GM19324 (cell line): ENCODE data around the gene RBL1.
A peak's percentile ranks its signal among the peaks of the same experiment; 100 is the strongest.
"Not testable (repeated sequence)": the region's sequence is repeated elsewhere in the genome, so short reads cannot be mapped to it uniquely, and the experiment has no call there.

Experiments
- ATAC-seq: cut with Tn5 transposase; IDR thresholded peaks from one replicate; pipeline ENCODE4 v1.9.1; 2021; ENCODE audit warnings: mild to moderate bottlenecking, moderate library complexity; ENCODE audit not compliant: unreplicated experiment, low FRiP score

RBL1 gene

DNA sequence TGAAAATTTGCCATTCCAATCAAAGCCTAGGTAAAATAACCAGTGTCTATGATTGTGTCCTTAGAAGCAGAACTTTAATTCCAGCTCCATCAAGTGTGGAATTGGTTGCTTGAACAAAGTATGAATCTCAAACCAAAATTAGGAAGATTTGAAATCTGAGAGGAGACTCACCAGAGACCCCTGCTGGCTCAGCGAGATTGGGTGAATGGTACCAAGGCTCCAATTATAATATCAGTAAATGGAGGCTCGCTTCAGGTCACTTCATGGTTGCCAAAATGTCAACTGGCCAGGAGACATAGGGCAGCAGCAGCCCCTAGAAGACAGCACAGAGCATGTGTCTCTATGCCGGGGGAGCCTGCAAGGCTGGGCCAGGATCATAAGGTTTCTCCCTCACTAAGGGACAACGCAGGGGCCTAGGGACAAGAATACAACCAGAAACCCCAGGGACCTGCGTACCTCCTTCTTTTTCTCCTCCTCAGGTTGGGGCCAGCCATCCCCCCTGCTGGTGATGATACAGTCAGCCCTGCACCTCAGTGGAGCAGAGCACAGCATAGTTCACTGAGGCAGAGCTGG lies 14.0 kb downstream of the RBL1 start:
- ATAC-seq, result no peak

GRCh38 chr20:37077009-37077408 lies 18.8 kb downstream of the RBL1 start:
- no peak for ATAC-seq

- no peak for ATAC-seq
These were observed 19.7 kb downstream of the RBL1 start for GRCh38 chr20:37075932-37076685.

DNA sequence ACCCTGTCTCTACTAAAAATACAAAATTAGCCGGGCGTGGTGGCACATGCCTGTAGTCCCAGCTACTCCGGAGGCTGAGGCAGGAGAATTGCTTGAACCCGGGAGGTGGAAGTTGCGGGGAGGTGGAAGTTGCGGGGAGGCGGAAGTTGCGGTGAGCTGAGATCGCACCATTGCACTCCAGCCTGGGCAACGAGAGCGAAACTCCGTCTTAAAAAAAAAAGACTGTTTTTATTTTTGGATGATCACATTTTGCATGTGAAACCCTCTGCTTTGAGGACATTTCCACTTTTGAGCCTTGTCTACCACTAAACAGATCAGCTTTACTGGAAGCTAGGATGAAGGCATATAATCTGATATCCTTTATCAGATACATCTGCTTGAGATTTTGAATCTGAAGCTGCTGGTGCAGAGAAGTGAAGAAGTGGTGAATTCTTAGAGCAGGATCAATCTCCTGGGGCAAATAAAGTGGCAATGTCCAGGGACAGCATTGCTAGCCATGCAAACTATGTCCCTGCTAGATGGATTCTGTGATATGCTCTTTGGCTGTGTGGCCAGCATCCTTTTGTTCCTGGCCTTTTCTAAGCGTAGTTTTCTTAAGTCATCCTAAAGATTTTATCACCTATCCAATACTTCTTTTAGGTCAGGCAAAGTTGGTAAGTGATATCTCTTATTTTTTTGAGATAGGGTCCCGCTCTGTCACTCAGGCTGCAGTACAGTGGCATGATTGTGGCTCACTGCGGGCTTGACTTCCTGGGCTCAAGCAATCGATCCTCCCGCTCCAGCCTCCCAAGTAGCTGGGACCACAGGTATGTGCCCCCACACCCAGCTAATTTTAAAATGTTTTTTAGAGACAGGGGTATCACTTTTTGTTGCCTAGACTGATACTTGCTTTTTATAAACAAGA lies 23.3 kb downstream of the RBL1 start:
- no peak for ATAC-seq

DNA sequence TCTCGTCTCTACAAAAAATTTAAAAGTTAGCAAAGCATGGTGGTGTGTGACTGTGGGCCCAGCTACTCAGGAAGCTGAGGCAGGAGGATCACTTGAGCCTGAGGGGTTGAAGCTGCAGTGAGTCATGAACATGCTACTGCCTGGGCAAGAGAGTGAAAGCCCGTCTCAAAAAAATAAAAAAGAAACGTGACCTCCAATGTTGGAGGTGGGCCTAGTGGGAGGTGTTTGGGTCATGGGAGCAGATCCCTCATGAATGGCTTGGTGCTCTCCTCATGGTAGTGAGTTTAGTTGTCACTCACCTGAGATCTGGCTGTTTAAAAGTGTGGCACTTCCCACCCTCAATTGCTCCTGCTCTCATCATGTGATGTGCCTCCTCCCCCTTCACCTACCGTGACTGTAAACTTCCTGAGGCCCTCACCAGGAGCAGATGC lies 24.3 kb downstream of the RBL1 start:
- no peak for ATAC-seq

DNA sequence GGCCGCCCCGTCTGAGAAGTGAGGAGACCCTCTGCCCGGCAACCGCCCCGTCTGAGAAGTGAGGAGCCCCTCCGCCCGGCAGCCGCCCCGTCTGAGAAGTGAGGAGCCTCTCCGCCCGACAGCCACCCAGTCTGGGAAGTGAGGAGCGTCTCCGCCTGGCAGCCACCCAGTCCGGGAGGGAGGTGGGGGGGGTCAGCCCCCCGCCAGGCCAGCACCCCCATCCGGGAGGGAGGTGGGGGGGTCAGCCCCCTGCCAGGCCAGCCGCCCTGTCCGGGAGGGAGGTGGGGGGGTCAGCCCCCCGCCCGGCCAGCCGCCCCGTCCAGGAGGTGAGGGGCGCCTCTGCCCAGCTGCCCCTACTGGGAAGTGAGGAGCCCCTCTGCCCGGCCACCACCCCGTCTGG lies 26.2 kb downstream of the RBL1 start:
- not testable (repeated sequence) for ATAC-seq

DNA sequence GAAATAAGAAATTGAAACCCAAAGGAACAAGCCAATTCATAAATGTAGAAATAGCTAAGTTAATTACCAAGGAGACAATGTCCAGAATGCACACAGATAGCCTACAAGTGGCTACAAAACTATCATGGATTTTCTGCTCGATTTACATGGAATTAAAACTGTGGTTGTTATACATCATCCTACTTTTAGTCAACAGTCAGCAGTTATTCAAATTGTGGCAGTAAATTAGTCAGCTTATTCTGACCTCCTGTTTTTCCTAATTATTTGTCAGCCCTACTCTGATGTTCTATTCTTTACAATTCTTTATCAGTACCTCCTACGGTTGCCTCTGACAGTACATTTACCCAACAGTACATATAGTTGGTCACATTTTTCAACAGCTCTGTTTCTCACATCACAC lies 29.6 kb downstream of the RBL1 start:
- no peak for ATAC-seq

DNA sequence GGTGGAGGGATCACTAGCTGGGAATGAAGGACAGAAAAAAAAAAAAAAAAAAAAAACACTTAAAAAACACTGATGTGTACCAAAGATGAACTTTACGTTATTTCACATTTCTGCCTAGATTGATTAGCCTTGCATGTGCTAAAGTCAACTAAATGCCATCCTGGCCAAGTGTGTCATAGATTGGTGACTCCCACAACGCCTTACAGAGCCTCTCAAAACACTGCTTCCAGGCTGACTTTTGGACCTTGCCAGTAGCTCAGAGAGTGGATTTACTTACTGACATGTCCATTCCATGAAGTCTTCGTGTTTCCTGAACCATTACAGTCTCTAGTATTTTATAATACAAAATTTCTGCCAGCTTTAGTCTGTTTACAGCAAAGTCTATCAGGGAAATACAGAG lies 40.5 kb downstream of the RBL1 start:
- ATAC-seq, result no peak

DNA sequence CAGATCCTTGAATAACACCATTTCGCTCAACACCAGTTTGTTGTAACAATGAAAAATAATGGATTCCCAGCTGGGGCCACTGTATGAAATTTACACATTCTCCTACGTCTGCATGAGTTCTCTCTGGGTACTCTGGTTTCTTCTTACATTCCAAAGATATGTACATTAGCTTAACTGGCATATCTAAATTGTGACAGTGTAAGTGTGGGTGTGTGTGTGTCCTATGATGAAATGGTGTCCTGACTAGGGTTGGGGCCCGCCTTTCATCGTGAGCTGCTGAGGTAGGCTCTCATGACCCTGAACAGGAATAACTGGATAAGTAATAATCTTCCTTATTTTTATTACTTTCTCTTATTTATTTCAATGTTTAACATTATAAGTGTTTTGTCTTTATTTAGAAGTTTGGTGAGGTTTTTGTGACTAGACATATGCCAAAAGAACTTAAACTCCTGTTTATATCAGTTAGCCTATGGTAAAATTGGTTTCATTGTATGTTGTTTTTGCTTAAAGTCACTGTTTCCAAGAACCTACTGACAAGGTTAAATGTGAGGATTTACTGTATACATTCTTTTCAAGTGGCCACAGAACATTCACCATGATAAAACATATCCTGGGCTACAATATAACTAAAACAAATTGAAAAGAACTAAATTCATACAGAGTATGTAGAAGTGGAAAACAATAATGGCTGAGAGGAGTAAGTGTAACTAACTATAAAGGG lies 42.4 kb downstream of the RBL1 start:
- ATAC-seq, result no peak

DNA sequence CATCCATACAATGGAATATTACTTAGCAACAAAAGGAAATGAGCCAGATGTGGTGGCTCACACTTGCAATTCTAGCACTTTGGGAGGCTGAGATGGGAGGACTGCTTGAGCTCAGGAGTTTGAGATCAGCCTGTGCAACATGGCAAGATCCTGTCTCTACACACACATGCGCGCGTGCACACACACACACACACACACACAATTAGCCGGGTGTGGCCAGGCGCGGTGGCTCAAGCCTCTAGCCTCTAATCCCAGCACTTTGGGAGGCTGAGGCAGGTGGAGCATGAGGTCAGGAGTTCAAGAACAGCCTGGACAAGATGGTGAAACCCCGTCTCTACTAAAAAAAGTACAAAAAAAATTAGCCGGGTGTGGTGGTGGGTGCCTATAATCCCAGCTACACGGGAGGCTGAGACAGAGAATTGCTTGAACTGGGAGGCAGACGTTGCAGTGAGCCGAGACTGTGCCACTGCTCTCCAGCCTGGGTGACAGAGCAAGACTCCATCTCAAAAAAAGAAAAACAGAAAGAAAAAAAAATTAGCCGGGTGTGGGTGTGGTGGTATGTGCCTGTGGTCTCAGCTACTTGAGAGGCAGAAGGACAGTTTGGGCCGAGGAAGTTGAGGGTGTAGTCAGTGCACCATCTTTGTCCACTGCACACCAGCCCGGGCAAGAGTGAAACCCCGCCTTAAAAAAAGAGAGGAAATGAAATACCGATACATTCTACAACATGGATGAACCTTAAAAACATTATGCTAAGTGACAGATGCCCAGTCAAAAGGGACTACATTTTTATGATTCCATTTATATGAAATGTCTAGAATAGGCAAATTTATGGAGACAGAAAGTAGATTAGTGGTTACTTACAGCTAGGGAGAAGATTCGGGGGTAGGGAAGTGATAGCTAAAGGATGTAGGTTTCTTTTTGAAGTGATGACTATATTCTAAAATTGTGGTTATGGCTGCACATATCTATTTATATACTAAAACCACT lies 52.5 kb downstream of the RBL1 start:
- ATAC-seq, result peak; percentile 73

GRCh38 chr20:37039366-37039765 lies 56.4 kb downstream of the RBL1 start:
- not testable (repeated sequence) for ATAC-seq

DNA sequence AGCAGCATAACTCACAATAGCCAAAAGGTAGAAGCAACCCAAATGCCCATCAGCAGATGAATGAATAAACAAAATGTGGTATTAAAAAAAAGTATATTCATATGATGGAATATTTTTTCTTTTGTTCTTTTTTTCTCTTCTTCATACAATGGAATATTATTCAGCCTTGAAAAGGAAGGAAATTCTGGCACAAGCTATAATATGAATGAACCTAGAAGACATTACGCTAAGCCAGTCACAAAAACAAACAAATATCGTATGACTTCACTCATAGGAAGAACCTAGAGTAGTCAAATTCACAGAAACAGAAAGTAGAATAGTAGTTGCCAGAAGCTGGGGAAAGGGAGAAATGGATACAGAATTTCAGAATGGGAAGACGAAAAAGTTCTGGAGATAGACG lies 63.7 kb downstream of the RBL1 start:
- ATAC-seq, result no peak

DNA sequence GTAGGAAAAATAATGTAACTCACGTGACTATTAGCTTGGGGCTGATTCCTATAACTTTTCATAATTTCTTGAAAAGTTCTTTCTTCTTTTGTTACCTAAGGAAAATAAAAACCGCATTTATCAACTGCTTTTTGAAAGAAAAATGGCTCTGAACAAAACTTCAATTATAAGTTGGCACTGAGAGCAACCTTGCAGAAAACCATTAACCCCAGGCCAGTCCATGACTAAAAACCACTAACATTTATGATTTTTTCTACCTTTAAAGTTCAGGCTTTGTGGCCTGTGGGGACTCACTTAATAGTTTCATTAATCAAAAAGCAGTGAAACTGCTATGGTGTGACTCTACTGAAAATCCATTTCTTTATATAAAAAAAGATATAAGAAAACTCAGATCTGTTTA lies 75.2 kb downstream of the RBL1 start:
- ATAC-seq, result no peak

GRCh38 chr20:37012631-37013030 lies 83.2 kb downstream of the RBL1 start:
- ATAC-seq, result not testable (repeated sequence)

DNA sequence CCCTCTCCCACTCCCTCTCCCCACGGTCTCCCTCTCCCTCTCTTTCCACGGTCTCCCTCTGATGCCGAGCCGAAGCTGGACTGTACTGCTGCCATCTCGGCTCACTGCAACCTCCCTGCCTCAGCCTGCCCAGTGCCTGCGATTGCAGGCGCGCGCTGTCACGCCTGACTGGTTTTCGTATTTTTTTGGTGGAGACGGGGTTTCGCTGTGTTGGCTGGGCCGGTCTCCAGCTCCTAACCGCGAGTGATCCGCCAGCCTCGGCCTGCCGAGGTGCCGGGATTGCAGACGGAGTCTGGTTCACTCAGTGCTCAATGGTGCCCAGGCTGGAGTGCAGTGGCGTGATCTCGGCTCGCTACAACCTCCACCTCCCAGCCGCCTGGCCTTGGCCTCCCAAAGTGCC lies 83.9 kb downstream of the RBL1 start:
- not testable (repeated sequence) for ATAC-seq

DNA sequence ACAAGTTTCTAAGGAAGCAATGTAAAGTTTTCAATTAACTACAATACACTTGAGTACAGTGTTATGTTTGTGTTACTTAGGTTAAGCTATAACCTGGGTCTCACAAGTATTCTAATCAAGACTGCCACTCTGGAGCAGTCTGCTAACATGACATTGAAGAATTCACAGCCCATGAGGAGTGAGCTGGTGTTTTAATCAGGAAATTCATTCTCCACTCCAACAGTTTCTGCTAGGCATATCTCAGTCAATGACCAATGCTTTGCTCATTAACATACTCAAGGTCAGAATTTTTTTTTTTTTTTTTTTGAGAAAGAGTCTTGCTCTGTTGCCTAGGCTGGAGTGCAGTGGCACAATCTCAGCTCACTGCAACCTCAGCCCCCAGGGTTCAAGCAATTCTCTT lies 84.7 kb downstream of the RBL1 start:
- ATAC-seq, result no peak

- no peak for ATAC-seq
These were observed 87.7 kb downstream of the RBL1 start for GRCh38 chr20:37007898-37008649.

DNA sequence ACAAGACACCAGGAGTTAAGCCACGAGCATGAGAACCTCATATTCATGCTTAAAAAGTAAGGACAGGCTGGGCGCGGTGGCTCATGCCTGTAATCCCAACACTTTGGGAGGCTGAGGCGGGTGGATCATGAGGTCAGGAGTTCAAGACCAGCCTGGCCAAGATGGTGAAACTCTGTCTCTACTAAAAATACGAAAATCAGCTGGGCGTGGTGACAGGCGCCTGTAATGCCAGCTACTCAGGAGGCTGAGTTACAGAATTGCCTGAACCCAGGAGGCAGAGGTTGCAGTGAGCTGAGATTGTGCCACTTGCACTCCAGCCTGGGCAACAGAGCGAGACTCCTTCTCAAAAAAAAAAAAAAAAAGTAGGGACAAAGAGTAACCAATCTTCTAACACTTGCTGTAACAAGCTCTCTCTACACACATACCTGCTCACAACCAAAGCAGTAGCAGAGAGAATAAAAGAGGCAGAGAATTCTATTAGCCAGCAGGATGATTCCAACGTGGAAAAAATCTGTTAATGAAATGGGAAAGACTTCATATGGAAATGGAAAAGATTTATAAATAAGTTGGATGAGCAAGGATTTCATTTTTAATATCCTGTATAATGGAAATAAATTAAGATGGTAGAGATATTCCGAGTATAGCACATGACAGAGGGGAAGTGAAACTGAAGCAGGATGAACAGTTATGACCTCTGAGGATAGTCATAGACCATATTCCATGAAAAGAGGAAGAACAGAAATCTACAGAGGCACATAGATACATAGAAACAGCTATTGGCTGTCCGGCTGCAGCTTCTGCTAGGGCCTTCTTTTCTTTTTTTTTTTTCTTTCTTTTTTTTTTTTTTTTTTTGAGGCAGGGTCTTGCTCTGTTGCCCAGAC lies 90.5 kb downstream of the RBL1 start:
- ATAC-seq, result not testable (repeated sequence)
